Tibial nerve (tissue), 4 donors: Measurements from ENCODE around the gene IL11RA. TPM values are rescaled to one million over a fixed set of nuclear protein-coding genes. Genes with fewer than 3 reads are reported as not detected.

Experiments
- DNase-seq, 2 donors: peaks; one replicate each; pipeline ENCODE4 v3.0.0-alpha.2; 2019; ENCODE audit warnings: low spot score in 2 of 2
- H3K27ac ChIP-seq, 4 donors: fragments of 200-600 bp; sonication (generic) in 3 of 4; one replicate each; pipeline ENCODE4 v1.5.1; 2017 to 2019; ENCODE audit warnings: mild to moderate bottlenecking in 1 of 4
- H3K27me3 ChIP-seq, 2 donors: fragments of 200-600 bp; sonication (generic) in 1 of 2; one replicate each; pipeline versions ENCODE4 v1.5.1 to v1.6.0; 2017 to 2019
- H3K36me3 ChIP-seq, 3 donors: fragments of 200-600 bp; sonication (generic); one replicate each; pipeline ENCODE4 v1.5.1; 2018 to 2019
- H3K4me1 ChIP-seq, 4 donors: fragments of 200-600 bp; sonication (generic) in 3 of 4; one replicate each; pipeline ENCODE4 v1.5.1; 2017 to 2019
- H3K4me3 ChIP-seq, 4 donors: fragments of 200-600 bp; sonication (generic) in 3 of 4; one replicate each; pipeline ENCODE4 v1.5.1; 2017 to 2019; ENCODE audit warnings: mild to moderate bottlenecking in 1 of 4, moderate library complexity in 1 of 4
- H3K9me3 ChIP-seq, 4 donors: fragments of 200-600 bp; sonication (generic) in 3 of 4; one replicate each; pipeline ENCODE4 v1.5.1; 2017 to 2019
- CTCF ChIP-seq, 5 experiments: fragments of 200-600 bp in 3 of 5; fragments of 450-650 bp in 2 of 5; sonication (generic) in 3 of 5; IDR thresholded peaks; one replicate each; pipeline ENCODE4 v1.5.1; 2016 to 2019; ENCODE audit warnings: antibody characterized with exemption in 5 of 5, mild to moderate bottlenecking in 3 of 5, moderate library complexity in 2 of 5
- EP300 ChIP-seq, 2 donors: sonication (generic); formaldehyde crosslinking; IDR thresholded peaks; one replicate each; pipeline ENCODE4 v1.6.1; 2017; ENCODE audit warnings: antibody characterized with exemption in 2 of 2, mild to moderate bottlenecking in 1 of 2
- POLR2A ChIP-seq, 2 donors: fragments of 450-650 bp; IDR thresholded peaks; one replicate each; pipeline ENCODE4 v1.6.1; 2017; ENCODE audit warnings: antibody characterized with exemption in 2 of 2, mild to moderate bottlenecking in 2 of 2, moderate library complexity in 2 of 2
- WGBS, 2 donors: methylation state at CpG; one replicate each; pipeline ENCODE4 v1.1.5; 2018; 5-methylcytosine and 5-hydroxymethylcytosine counted together
- total RNA-seq, 4 donors: library from RNA; depleted of rRNA; stranded (reverse); fragments of >200 nt; gene quantifications; one replicate each; pipeline ENCODE4 v1.1.0, GENCODE V29; 2016

Gene IL11RA
- total RNA-seq, 4 donors from 2014 or later, result 27.3 to 48.8 (median 39.6) TPM

GRCh38 chr9:34654323-34655051 is 2.5 kb downstream of the IL11RA start:
- no peaks in the 10 kb centered on the region for H3K27me3 ChIP-seq
- H3K9me3 ChIP-seq, result no peaks in the 10 kb centered on the region
- TF ChIP-seq EP300 (IDR thresholded peaks at IDR 0.05) (peak in 1 of 2 donors; percentile 72), CTCF (IDR thresholded peaks at IDR 0.05) (no peak)
- WGBS, 2 donors, result 14 to 38% methylated on average over 11 of the region's 11 CpGs
- peak in 1 of 2 donors; percentile 65 for DNase-seq
- peak overlapping the region; percentile 63 to 91 (median 83) for H3K27ac ChIP-seq
- peaks cover 0 to 55% (median 49%) of the 10 kb centered on the region in 4 donors for H3K4me1 ChIP-seq
- peaks cover 0 to 13% (median 5%) of the 10 kb centered on the region in 3 donors for H3K36me3 ChIP-seq
- peak overlapping the region in 1 of 4 donors; percentile 7 for H3K4me3 ChIP-seq

- TF ChIP-seq CTCF (IDR thresholded peaks at IDR 0.05) (no peak), EP300 (IDR thresholded peaks at IDR 0.05) (no peak), POLR2A (IDR thresholded peaks at IDR 0.05) (no peak)
- peaks cover 0 to 14% (median 0%) of the 10 kb centered on the region in 3 donors for H3K36me3 ChIP-seq
- H3K27me3 ChIP-seq, result no peaks in the 10 kb centered on the region
- H3K9me3 ChIP-seq, result no peaks in the 10 kb centered on the region
- H3K4me1 ChIP-seq, result peaks cover 0 to 53% (median 49%) of the 10 kb centered on the region in 4 donors
- 64 to 67% methylated on average over 5 of the region's 5 CpGs for WGBS, 2 donors
- DNase-seq, result no peak
- peak overlapping the region; percentile 63 to 91 (median 83) for H3K27ac ChIP-seq
- no peak overlapping the region for H3K4me3 ChIP-seq
Measured at GRCh38 chr9:34655394-34655793, 3.4 kb downstream of the IL11RA start.

- H3K9me3 ChIP-seq, result no peaks in the 10 kb centered on the region
- peaks cover 0 to 37% (median 34%) of the 10 kb centered on the region in 4 donors for H3K4me1 ChIP-seq
- TF ChIP-seq EP300 (IDR thresholded peaks at IDR 0.05) (no peak), POLR2A (IDR thresholded peaks at IDR 0.05) (no peak), CTCF (IDR thresholded peaks at IDR 0.05) (no peak)
- H3K36me3 ChIP-seq, result peaks cover 0 to 29% (median 0%) of the 10 kb centered on the region in 3 donors
- no peak overlapping the region for H3K4me3 ChIP-seq
- WGBS, 2 donors, result 94% methylated on average over 5 of the region's 5 CpGs
- no peaks in the 10 kb centered on the region for H3K27me3 ChIP-seq
- no peak overlapping the region for H3K27ac ChIP-seq
- DNase-seq, result no peak
Measured at GRCh38 chr9:34656992-34657391, 5.0 kb downstream of the IL11RA start.

- H3K4me3 ChIP-seq, result no peak overlapping the region
- no peak for DNase-seq
- peaks cover 0 to 38% (median 0%) of the 10 kb centered on the region in 3 donors for H3K36me3 ChIP-seq
- TF ChIP-seq EP300 (IDR thresholded peaks at IDR 0.05), result no peak
- no peaks in the 10 kb centered on the region for H3K9me3 ChIP-seq
- no peak overlapping the region for H3K27ac ChIP-seq
- peaks cover 0 to 25% (median 20%) of the 10 kb centered on the region in 4 donors for H3K4me1 ChIP-seq
- H3K27me3 ChIP-seq, result no peaks in the 10 kb centered on the region
- WGBS, 2 donors, result 86 to 87% methylated on average over 7 to 14 of the region's 14 CpGs
Measured at GRCh38 chr9:34658461-34658860, 6.5 kb downstream of the IL11RA start.

- H3K27ac ChIP-seq, result no peak overlapping the region
- H3K27me3 ChIP-seq, result no peaks in the 10 kb centered on the region
- 90 to 94% methylated on average over 8 of the region's 8 CpGs for WGBS, 2 donors
- no peak for DNase-seq
- no peak for TF ChIP-seq POLR2A (IDR thresholded peaks at IDR 0.05)
- TF ChIP-seq EP300 (IDR thresholded peaks at IDR 0.05), result no peak
- TF ChIP-seq CTCF (IDR thresholded peaks at IDR 0.05), result no peak
- peaks cover 0 to 25% (median 9%) of the 10 kb centered on the region in 4 donors for H3K4me1 ChIP-seq
- H3K4me3 ChIP-seq, result no peak overlapping the region
- peaks cover 0 to 38% (median 0%) of the 10 kb centered on the region in 3 donors for H3K36me3 ChIP-seq
- no peaks in the 10 kb centered on the region for H3K9me3 ChIP-seq
Measured at GRCh38 chr9:34659592-34660253, 7.7 kb downstream of the IL11RA start.
